PC-9 (cell line): ENCODE results near the gene PRAMEF1.
"Not testable (repeated sequence)": the region's sequence is repeated elsewhere in the genome, so short reads cannot be mapped to it uniquely, and the experiment has no call there.

Source experiments
- EZH2 ChIP-seq: fragments of 200-600 bp; sonication (generic); IDR thresholded peaks from 2 replicates; pipeline ENCODE4 v1.8.0; 2017; ENCODE audit warnings: antibody characterized with exemption, low read depth
- TF ChIP-seq, protein P1 (sequence below): fragments of 200-600 bp; sonication (generic); conservative IDR thresholded peaks from 2 replicates; pipeline ENCODE4 v1.6.1; 2017; ENCODE audit warnings: mixed run types, antibody characterized with exemption, mild to moderate bottlenecking, moderate library complexity

GRCh38 chr1:12784729-12785128, 6.5 kb upstream of the PRAMEF1 start:
- not testable (repeated sequence) for TF ChIP-seq EZH2
- TF ChIP-seq, protein P1, sequence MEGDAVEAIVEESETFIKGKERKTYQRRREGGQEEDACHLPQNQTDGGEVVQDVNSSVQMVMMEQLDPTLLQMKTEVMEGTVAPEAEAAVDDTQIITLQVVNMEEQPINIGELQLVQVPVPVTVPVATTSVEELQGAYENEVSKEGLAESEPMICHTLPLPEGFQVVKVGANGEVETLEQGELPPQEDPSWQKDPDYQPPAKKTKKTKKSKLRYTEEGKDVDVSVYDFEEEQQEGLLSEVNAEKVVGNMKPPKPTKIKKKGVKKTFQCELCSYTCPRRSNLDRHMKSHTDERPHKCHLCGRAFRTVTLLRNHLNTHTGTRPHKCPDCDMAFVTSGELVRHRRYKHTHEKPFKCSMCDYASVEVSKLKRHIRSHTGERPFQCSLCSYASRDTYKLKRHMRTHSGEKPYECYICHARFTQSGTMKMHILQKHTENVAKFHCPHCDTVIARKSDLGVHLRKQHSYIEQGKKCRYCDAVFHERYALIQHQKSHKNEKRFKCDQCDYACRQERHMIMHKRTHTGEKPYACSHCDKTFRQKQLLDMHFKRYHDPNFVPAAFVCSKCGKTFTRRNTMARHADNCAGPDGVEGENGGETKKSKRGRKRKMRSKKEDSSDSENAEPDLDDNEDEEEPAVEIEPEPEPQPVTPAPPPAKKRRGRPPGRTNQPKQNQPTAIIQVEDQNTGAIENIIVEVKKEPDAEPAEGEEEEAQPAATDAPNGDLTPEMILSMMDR, result not testable (repeated sequence)
